OCI-LY7 (cell line): Measurements from ENCODE around the gene GRP. TPM values are rescaled to one million over a fixed set of nuclear protein-coding genes. Genes with fewer than 3 reads are reported as not detected.

Source experiments
- BruUV-seq: library from RNA; stranded (reverse); fragments of 400-500 nt; replicated peaks from 2 replicates; lab custom pipeline; 2021; lab: Mats Ljungman, UMichigan
- CTCF ChIA-PET: fragments of 300-600 bp; sonication (Branson Sonifier 250); formaldehyde crosslinking; loops from one replicate; lab custom pipeline; 2022; ENCODE audit warnings: antibody characterized with exemption; ENCODE audit not compliant: unreplicated experiment; lab: Charles Lee
- POLR2A ChIA-PET: fragments of 300-600 bp; sonication (Branson Sonifier 250); formaldehyde crosslinking; loops from one replicate; lab custom pipeline; 2022; ENCODE audit warnings: antibody characterized with exemption; lab: Charles Lee
- DNase-seq: peaks from one replicate; pipeline ENCODE4 v3.0.0-alpha.2; 2015; ENCODE audit warnings: low spot score
- H2AFZ ChIP-seq: fragments of 200-600 bp; sonication (generic), shearing (Covaris generic); 2 replicates; pipeline ENCODE4 v1.6.1; 2014; ENCODE audit warnings: mild to moderate bottlenecking, antibody characterized with exemption, low read length, moderate library complexity
- H3K27ac ChIP-seq: fragments of 200-600 bp; sonication (generic); 2 replicates; pipeline ENCODE4 v1.5.1; 2014; ENCODE audit warnings: mixed run types, low read depth, mild to moderate bottlenecking, moderate library complexity, low read length, inconsistent platforms; ENCODE audit not compliant: poor library complexity, severe bottlenecking
- H3K36me3 ChIP-seq: fragments of 200-600 bp; sonication (generic); 2 replicates; pipeline ENCODE4 v1.6.1; 2014; ENCODE audit warnings: mild to moderate bottlenecking, antibody characterized with exemption, low read length, moderate library complexity, mixed read lengths; ENCODE audit not compliant: insufficient read depth
- H3K4me1 ChIP-seq: fragments of 200-600 bp; sonication (generic); 2 replicates; pipeline ENCODE4 v1.5.1; 2014; ENCODE audit warnings: mild to moderate bottlenecking, low read length; ENCODE audit not compliant: insufficient read depth, poor library complexity, severe bottlenecking
- H3K4me2 ChIP-seq: fragments of 200-600 bp; sonication (generic); 2 replicates; pipeline ENCODE4 v1.6.1; 2014; ENCODE audit warnings: mild to moderate bottlenecking, low read length
- H3K4me3 ChIP-seq: fragments of 200-600 bp; sonication (generic); 2 replicates; pipeline ENCODE4 v1.5.1; 2014; ENCODE audit warnings: mild to moderate bottlenecking, low read depth, low read length; ENCODE audit not compliant: poor library complexity, severe bottlenecking
- H3K79me2 ChIP-seq: fragments of 200-600 bp; sonication (generic); 2 replicates; pipeline ENCODE4 v1.6.1; 2016; ENCODE audit warnings: low read depth, mild to moderate bottlenecking, low read length, moderate library complexity, mixed read lengths; ENCODE audit not compliant: insufficient read depth
- H3K9me2 ChIP-seq: fragments of 200-600 bp; sonication (generic); 2 replicates; pipeline ENCODE4 v1.6.1; 2016; ENCODE audit warnings: mild to moderate bottlenecking, low read length, mixed read lengths; ENCODE audit not compliant: insufficient read depth
- H3K9me3 ChIP-seq: fragments of 200-600 bp; sonication (generic); 2 replicates; pipeline ENCODE4 v1.6.1; 2014; ENCODE audit warnings: mild to moderate bottlenecking, mixed run types, low read length, mixed read lengths
- H4K20me1 ChIP-seq: fragments of 200-600 bp; sonication (generic); 2 replicates; pipeline ENCODE4 v1.6.1; 2014; ENCODE audit warnings: mild to moderate bottlenecking, antibody characterized with exemption, low read length, moderate library complexity, mixed read lengths; ENCODE audit not compliant: insufficient read depth
- CTCF ChIP-seq: fragments of 200-600 bp; sonication (generic); conservative IDR thresholded peaks from 2 replicates; pipeline ENCODE4 v1.5.1; 2014; ENCODE audit warnings: mild to moderate bottlenecking, antibody characterized with exemption, low read length, moderate library complexity, mixed read lengths
- EZH2phosphoT487 ChIP-seq: fragments of 200-600 bp; sonication (generic); IDR thresholded peaks from 2 replicates; pipeline ENCODE4 v1.6.1; 2018; ENCODE audit warnings: low read depth, borderline replicate concordance, mild to moderate bottlenecking, mixed run types, antibody characterized with exemption, low read length, moderate library complexity, mixed read lengths
- intact Hi-C: fragments of 100-400 bp; cut with micrococcal nuclease; formaldehyde crosslinking; loops from one replicate; pipeline ENCODE4 v1.10.0; 2022; ENCODE audit not compliant: unreplicated experiment
- total RNA-seq, 2 experiments: library from RNA; depleted of rRNA in 1 of 2; stranded (reverse); fragments of >200 nt in 1 of 2; shearing (Covaris generic) in 1 of 2; gene quantifications; 2 replicates each; pipeline ENCODE4 v1.2.3, GENCODE V29; 2014 to 2022

Gene GRP
- total RNA-seq, 2 experiments from 2014 or later = not detected

- Histone ChIP-seq H3K36me3 (no peaks in the 10 kb centered on the region), H3K4me3 (no peak overlapping the region), H2AFZ (no peak overlapping the region), H3K9me2 (no peaks in the 10 kb centered on the region), H3K79me2 (no peaks in the 10 kb centered on the region), H3K27ac (no peak overlapping the region), H4K20me1 (no peaks in the 10 kb centered on the region), H3K4me1 (no peaks in the 10 kb centered on the region), H3K9me3 (no peaks in the 10 kb centered on the region), H3K4me2 (no peak overlapping the region)
- DNase-seq = no peak
- BruUV-seq = no TSS peak
- intact Hi-C loops = no loop called here
- ChIA-PET CTCF (no interaction called here), POLR2A (no interaction called here)
- TF ChIP-seq EZH2phosphoT487 (no peak), CTCF (no peak)
These were observed 58.8 kb downstream of the GRP start for GRCh38 chr18:59278793-59279192.

GRCh38 chr18:59279193-59279592 is 59.2 kb downstream of the GRP start:
- H3K4me3 ChIP-seq = no peak overlapping the region
- H3K79me2 ChIP-seq = no peaks in the 10 kb centered on the region
- intact Hi-C loops = no loop called here
- H3K9me2 ChIP-seq = no peaks in the 10 kb centered on the region
- H3K27ac ChIP-seq = no peak overlapping the region
- H3K36me3 ChIP-seq = no peaks in the 10 kb centered on the region
- no peaks in the 10 kb centered on the region for H4K20me1 ChIP-seq
- ChIA-PET POLR2A (no interaction called here), CTCF (no interaction called here)
- BruUV-seq = no TSS peak
- no peak for DNase-seq
- H3K9me3 ChIP-seq = no peaks in the 10 kb centered on the region
- H3K4me1 ChIP-seq = no peaks in the 10 kb centered on the region
- no peak for TF ChIP-seq CTCF
- no peak for TF ChIP-seq EZH2phosphoT487
- H2AFZ ChIP-seq = no peak overlapping the region
- H3K4me2 ChIP-seq = no peak overlapping the region

GRCh38 chr18:59279722-59280121 is 59.8 kb downstream of the GRP start:
- intact Hi-C loops = no loop called here

More at GRCh38 chr18:59279722-59280121, 59.8 kb downstream of the GRP start:
- H3K9me3 ChIP-seq = no peaks in the 10 kb centered on the region
- no TSS peak for BruUV-seq
- H2AFZ ChIP-seq = no peak overlapping the region
- POLR2A ChIA-PET = no interaction called here
- no peaks in the 10 kb centered on the region for H3K36me3 ChIP-seq
- CTCF ChIA-PET = no interaction called here
- no peaks in the 10 kb centered on the region for H3K4me1 ChIP-seq
- no peak for DNase-seq
- no peaks in the 10 kb centered on the region for H4K20me1 ChIP-seq
- H3K9me2 ChIP-seq = no peaks in the 10 kb centered on the region
- TF ChIP-seq CTCF (no peak), EZH2phosphoT487 (no peak)
- no peak overlapping the region for H3K27ac ChIP-seq
- H3K4me2 ChIP-seq = no peak overlapping the region
- no peaks in the 10 kb centered on the region for H3K79me2 ChIP-seq
- no peak overlapping the region for H3K4me3 ChIP-seq

Other genes starting within 250 kb of the GRP start
- 37.4 and 52.6 TPM in 2 replicates for gene SEC11C, start 80.3 kb upstream of the GRP start, total RNA-seq (2014; rRNA removed; shearing (Covaris generic))
- 64.9 and 77.7 TPM in 2 replicates for gene SEC11C, start 80.3 kb upstream of the GRP start, total RNA-seq (2022)
- not detected in 2 replicates for gene RAX, start 53.3 kb downstream of the GRP start, total RNA-seq (2014; rRNA removed; shearing (Covaris generic))
- gene RAX, start 53.3 kb downstream of the GRP start, total RNA-seq (2022) = not detected in 2 replicates
- gene CPLX4, start 98.5 kb downstream of the GRP start, total RNA-seq (2014; rRNA removed; shearing (Covaris generic)) = not detected in 2 replicates
- not detected in 2 replicates for gene CPLX4, start 98.5 kb downstream of the GRP start, total RNA-seq (2022)
- gene LMAN1, start 139.1 kb downstream of the GRP start, total RNA-seq (2014; rRNA removed; shearing (Covaris generic)) = 28.4 and 33.0 TPM in 2 replicates
- gene LMAN1, start 139.1 kb downstream of the GRP start, total RNA-seq (2022) = 46.4 and 48.2 TPM in 2 replicates